ENCODE results near the gene DRP2.
"Not testable (repeated sequence)": the region's sequence is repeated elsewhere in the genome, so short reads cannot be mapped to it uniquely, and the experiment has no call there.

DRP2 gene

GRCh38 chrX:101252634-101253033 is 33.0 kb downstream of the DRP2 start:
- no peak for DNase-seq

DNA sequence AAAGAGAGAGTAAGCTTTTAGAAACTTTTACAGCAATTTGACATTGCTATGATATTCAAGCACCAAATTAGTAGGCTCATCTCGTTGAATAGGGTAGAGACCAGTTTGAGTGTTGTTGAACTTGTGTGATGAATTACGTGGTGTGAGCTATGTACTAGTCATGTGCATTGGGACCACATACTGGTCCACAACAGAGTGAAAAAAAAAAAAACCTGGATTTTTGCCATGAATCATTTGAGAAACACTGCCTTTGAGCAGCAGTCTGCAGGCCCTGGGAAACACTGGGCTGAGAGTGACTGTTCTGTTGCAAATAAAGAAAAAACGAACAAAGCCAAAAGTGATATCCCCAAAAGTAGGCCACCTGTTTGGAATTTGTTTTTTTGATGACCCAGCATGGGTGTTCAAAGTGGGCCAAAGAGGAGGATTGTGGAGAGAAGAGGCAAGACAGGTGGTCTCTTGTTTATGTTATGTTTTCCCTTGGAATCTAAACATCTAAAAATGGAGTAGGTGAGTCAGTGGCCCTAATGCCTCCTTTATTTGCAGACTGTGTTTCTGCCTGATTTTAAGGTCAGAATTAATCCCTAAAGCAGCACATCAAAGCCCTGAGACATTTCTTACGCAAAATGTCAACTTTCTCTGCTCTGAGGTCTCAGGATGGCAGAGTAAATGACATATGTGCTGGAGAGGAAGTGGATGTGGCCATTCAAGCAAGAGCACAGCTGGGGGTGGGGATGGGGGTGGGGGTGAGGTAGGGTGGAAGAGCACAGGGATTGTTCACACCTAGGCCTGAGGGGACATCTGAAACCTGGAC is 38.1 kb downstream of the DRP2 start:
- DNase-seq, result no peak

DNA sequence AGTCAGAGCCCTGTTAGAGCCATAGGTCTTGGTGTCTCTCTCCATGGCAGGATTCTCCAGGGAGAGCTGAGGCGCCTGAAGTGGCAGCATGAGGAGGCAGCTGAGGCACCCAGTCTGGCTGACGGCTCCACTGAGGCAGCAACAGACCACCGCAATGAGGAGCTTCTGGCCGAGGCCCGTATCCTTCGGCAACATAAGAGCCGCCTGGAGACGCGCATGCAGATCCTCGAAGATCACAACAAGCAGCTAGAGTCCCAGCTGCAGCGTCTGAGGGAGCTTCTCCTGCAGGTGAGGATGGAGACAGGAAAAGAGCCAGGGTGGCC is 38.6 kb downstream of the DRP2 start:
- no peak for DNase-seq

DNA sequence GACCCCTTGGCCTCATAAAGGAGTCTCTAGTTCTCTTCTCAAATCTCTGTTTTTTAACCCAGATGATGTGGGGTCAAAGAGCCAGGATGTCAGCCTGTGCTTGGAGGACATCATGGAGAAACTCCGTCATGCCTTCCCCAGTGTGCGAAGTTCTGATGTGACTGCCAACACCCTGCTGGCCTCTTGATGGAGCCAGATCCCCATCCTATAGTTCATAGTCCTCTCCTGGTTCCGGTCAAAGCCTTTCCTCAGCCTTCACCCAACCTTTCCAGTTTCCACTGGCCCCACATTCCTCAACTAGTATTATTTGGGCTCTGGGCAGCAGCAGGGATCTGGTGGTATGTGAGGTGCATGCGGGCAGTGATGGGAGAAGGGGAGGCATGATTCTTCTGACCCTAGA is 40.8 kb downstream of the DRP2 start:
- DNase-seq, result no peak

DNA sequence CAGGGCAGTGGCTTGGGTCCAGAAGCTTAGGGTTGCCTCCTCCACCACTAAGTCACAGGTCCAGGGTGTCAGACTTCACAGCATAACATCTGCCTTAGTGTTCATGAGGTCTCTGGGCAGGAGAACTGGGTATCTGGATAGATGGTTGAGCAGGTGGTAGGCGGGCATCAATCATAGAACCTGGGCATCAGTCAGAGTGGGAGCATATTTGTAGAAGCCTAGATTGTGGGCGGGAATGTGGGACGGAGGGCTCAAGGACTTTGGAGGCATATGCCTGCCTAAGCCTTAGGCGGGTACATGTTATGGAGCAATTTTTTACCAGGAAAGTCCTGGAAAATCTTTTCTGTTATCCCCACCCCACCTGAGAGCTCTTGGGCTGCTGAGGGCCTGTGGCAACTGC is 43.0 kb downstream of the DRP2 start:
- DNase-seq, result no peak

DNA sequence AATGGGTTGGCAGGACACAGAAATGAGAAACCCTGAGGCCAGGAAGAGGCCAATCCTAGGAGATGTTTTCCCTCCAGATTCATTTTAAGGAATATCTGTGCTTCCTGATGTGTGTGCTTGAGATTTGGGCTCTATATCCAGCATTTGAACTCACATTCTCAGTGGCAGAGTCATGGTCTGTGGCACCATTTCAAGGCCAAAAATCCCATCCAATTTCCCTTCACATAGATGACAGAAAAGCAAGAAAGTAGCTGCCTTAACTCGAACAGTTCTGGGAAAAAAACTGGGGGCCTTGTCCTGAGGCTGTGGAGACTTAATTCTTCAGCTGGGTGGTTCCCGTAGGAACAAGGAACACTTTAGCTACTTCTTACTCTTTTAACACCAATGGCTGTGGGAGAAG is 44.2 kb downstream of the DRP2 start:
- DNase-seq, result no peak

DNA sequence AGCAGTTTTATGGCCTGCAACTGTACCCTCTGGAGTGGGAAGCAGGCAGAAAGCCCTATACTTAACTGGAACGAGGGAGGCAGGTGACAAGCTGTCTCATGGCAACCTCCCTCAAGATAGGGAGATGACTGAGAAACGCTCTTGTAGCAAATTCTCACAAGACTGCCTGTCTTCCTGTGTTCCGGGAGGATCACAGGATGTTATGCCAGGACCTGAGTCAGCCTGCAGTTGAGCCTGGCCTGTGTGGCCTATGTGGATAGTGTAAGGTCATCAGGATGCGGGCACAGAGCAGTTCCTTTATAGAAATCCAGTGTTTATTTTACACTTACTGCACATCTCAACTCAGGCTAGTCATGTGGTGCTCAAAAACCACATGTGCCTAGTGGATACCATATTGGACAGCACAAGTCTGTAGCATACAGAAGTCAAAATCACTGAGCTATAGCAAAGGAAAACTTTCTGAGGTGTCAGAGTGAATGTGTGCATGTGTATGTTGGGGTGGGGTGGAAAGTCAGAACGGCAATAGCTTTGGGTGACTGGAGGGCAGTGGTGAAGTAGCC is 46.4 kb downstream of the DRP2 start:
- DNase-seq, result no peak

DNA sequence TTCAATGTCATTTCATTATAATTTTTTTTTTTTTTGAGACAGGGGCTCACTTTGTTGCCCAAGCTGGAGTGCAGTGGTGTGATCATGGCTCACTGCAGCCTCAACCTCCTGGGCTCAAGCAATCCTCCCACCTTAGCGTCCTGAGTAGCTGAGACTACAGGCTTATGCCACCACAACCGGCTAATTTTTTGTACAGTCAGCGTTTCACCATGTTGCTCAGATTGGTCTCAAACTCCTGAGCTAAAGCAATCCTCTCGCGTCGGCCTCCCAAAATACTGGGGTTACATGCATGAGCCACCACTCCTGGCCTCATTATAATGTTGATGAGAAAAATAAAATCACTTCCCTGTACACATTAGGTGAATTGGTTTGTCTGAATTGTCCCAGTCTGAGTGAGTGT is 54.6 kb downstream of the DRP2 start:
- no peak for DNase-seq

DNA sequence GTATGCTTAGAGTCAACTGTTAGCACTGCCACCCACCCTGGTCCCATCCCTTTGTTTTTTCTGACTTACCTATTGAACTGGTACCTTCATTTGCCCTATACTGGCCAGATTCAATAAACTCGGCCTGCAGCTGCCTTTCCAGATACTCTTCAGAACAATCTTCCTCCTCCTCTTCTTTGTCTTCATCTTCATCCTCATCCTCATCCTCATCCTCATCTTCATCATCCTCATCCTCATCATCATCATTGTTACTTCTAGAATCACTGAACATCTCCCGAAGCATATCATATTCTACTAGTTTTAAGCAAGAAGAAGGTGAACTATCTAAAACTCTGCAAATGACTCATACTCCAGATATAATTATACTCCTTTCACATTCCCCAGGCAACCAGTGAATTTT is 56.7 kb downstream of the DRP2 start:
- DNase-seq, result no peak

GRCh38 chrX:101287402-101287801 is 67.8 kb downstream of the DRP2 start:
- peak; percentile 21 for DNase-seq

DNA sequence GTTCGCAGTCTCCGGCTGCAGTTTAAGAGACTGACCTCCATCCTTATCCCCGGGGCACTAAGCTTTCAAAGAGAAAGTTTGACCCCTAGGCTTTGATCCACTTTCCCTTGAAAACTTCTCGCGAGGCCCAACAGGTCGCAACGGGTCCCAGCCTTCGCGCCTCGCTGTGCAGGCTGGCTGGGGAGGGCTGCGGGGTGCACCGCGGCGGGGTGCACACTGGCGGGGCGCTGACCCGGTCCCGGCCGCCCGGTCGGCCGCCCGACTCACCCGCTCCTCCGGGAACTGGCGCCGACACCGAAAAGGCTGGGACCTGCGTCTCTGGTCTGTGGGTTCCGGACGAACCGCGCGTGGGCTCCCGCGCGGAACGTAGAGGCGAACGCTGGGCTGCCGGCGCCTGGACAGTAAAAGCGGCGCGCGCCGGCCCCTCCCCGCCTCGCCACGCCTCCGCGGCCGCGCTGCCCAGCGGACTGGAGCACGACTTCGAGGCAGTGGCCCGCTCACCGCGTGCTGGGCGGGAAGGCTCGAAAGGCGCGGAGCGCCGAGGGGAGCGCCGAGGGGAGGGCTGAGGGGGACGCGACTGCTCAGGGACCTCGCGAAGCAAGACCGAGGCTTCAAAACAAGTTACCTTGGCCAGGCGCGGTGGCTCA is 71.5 kb downstream of the DRP2 start, which contains the start of gene TAF7L:
Gene TAF7L, minus strand, starts transcription at position 378 of the 647 bp plus-strand sequence. CDS start 3,791 bp downstream, outside the sequence.
- no peak for DNase-seq

GRCh38 chrX:101295603-101296002 is 76.0 kb downstream of the DRP2 start:
- DNase-seq, result not testable (repeated sequence)

DNA sequence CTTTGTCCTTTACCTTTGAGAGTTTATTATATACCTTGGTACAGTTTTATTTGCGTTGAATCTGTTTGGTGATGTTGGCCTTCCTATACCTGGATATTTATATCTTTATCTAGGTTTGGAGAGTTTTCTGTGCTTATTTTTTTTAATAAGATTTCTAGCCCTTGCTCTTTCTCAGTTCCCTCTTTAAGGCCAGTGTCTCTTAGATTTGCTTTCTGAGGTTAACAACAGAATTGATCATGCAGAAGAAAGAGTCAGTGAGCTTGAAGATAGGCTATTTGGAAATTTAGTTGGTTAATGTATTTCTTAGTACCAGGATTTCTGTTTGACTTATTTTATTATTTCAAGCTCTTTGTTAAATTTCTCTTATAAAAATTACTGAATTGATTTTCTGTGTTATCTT is 84.2 kb downstream of the DRP2 start:
- no peak for DNase-seq

Measured in midbrain (tissue), 1 donor.